Common myeloid progenitor, CD34-positive (primary cell): ENCODE results near the gene PHF21A.

Experiments
- CTCF ChIA-PET: fragments of 350-600 bp; sonication (Branson Sonifier 250); formaldehyde crosslinking; loops from one replicate; lab custom pipeline; 2021; ENCODE audit warnings: antibody characterized with exemption; lab: Charles Lee
- POLR2A ChIA-PET: fragments of 350-600 bp; sonication (Branson Sonifier 250); formaldehyde crosslinking; loops from one replicate; lab custom pipeline; 2021; ENCODE audit warnings: antibody characterized with exemption; lab: Charles Lee
- DNase-seq, 3 donors: peaks; one replicate each; pipeline versions ENCODE4 v3.0.0 to v3.0.0-alpha.2; 2013
- H3K27ac ChIP-seq, 2 experiments: 1 replicate in 1 of 2; 2 replicates in 1 of 2; pipeline ENCODE4 v1.7.0; 2013; ENCODE audit warnings: inconsistent platforms in 2 of 2, low read length in 2 of 2, mild to moderate bottlenecking in 2 of 2, low read depth in 1 of 2, moderate library complexity in 1 of 2; ENCODE audit not compliant: severe bottlenecking in 2 of 2, insufficient read depth in 1 of 2, poor library complexity in 1 of 2
- H3K27me3 ChIP-seq, 5 experiments: replicated peaks in 2 of 5; 1 replicate in 3 of 5; 2 replicates in 2 of 5; pipeline versions ENCODE4 v1.6.1 to v1.7.0; 2013; ENCODE audit warnings: low read length in 4 of 5, mild to moderate bottlenecking in 2 of 5, moderate library complexity in 2 of 5, inconsistent platforms in 1 of 5; ENCODE audit not compliant: insufficient read depth in 5 of 5, control insufficient read depth in 4 of 5
- H3K36me3 ChIP-seq, 4 experiments: 1 replicate in 2 of 4; 2 replicates in 2 of 4; pipeline versions ENCODE4 v1.6.1 to v1.7.0; 2013; ENCODE audit warnings: low read length in 3 of 4, control low read depth in 1 of 4, mild to moderate bottlenecking in 1 of 4; ENCODE audit not compliant: control insufficient read depth in 4 of 4, insufficient read depth in 4 of 4
- H3K4me1 ChIP-seq, 4 experiments: 1 replicate in 3 of 4; 2 replicates in 1 of 4; pipeline versions ENCODE4 v1.6.1 to v1.7.1; 2013; ENCODE audit warnings: low read length in 3 of 4, mild to moderate bottlenecking in 3 of 4, control low read depth in 1 of 4, inconsistent platforms in 1 of 4, moderate library complexity in 1 of 4; ENCODE audit not compliant: control insufficient read depth in 4 of 4, insufficient read depth in 4 of 4; ENCODE audit errors: control extremely low read depth in 1 of 4
- H3K4me3 ChIP-seq, 7 experiments: 1 replicate in 4 of 7; 2 replicates in 3 of 7; pipeline versions ENCODE4 v1.5.1 to v1.7.0; 2013; ENCODE audit warnings: mild to moderate bottlenecking in 7 of 7, low read length in 6 of 7, moderate library complexity in 6 of 7, inconsistent platforms in 2 of 7, low read depth in 2 of 7, control low read depth in 1 of 7; ENCODE audit not compliant: insufficient read depth in 4 of 7, control insufficient read depth in 1 of 7; ENCODE audit errors: extremely low read depth in 1 of 7
- H3K9me3 ChIP-seq, 5 experiments: 1 replicate in 4 of 5; 2 replicates in 1 of 5; pipeline versions ENCODE4 v1.6.1 to v1.7.1; 2013; ENCODE audit warnings: low read length in 4 of 5, mild to moderate bottlenecking in 2 of 5, inconsistent platforms in 1 of 5, low read depth in 1 of 5, moderate library complexity in 1 of 5; ENCODE audit not compliant: control insufficient read depth in 4 of 5, insufficient read depth in 2 of 5; ENCODE audit errors: control extremely low read depth in 1 of 5
- WGBS: methylation state at CpG from one replicate; pipeline ENCODE4 v1.1.5; 2013; ENCODE audit not compliant: insufficient coverage; 5-methylcytosine and 5-hydroxymethylcytosine counted together

The PHF21A gene

GRCh38 chr11:45921561-45922424 is 199.5 kb downstream of the PHF21A start:
- Histone ChIP-seq H3K4me1 (peaks cover 3 to 53% (median 44%) of the 10 kb centered on the region in 4 experiments), H3K27me3 (peaks cover 0 to 38% (median 9%) of the 10 kb centered on the region in 5 experiments)

DNA sequence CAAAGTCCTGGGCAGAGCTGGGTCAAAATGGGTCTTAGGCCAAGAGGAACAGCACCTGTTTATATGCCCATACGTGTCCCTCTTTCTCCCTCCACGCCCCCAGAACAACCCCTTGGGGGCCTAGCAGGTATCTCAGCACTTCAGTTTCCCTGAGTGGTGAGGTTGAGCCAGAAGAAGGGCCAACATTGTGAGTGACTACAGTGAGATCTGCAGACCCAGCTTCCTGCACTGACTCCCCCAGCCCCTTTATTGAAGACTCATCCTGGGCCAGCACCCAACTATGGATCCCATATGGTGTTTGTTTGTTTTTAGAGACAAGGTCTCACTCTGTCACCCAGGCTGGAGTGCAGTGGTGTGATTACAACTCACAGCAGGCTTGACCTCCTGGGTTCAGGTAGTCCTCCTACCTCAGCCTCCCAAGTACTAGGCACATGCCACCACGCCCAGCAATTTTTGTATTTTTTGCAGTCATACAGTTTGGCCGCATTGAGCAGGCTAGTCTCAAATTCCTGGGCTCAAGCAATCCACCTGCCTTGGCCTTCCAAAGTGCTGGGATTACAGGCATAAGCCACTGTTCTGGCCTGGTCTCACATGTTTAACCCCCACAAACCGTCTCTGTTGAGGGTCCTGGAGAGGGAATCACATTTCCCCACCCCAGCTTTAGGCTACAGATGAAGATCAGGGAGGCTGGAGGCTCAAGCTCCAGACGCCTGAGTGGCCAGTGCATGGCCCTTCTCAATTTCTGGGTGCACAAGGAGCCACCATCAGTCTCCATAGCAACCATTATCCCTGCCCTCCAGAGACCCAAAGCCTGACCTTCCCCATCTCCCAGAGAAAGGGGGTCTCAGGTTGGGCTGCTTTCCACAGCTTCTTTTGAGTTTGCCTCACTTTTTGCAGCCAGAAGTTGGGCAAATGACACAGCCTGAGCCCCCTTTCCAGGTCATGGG is 200.4 kb downstream of the PHF21A start:
- peaks cover 0 to 38% (median 9%) of the 10 kb centered on the region in 5 experiments for H3K27me3 ChIP-seq
- H3K4me1 ChIP-seq, result peaks cover 4 to 57% (median 47%) of the 10 kb centered on the region in 4 experiments
- H3K4me3 ChIP-seq, result no peak overlapping the region
- ChIA-PET CTCF (interaction anchor here (1.0 kb wide), 1 partner anchor 49 kb away, joined by 3 read pairs; no protein-coding TSS in a partner anchor), POLR2A (no interaction called here)
- DNase-seq, result no peak
- WGBS, result 100% methylated on average over 4 of the region's 6 CpGs
- no peaks in the 10 kb centered on the region for H3K9me3 ChIP-seq
- H3K36me3 ChIP-seq, result peaks cover 0 to 7% (median 0%) of the 10 kb centered on the region in 4 experiments
- H3K27ac ChIP-seq, result no peak overlapping the region

More at GRCh38 chr11:45921561-45922424, 199.5 kb downstream of the PHF21A start:
- POLR2A ChIA-PET, result no interaction called here
- peak overlapping the region in 3 of 7 experiments; percentile 42 to 59 (median 57) for H3K4me3 ChIP-seq
- no peak for DNase-seq
- H3K36me3 ChIP-seq, result no peaks in the 10 kb centered on the region
- H3K9me3 ChIP-seq, result no peaks in the 10 kb centered on the region
- WGBS, result 63% methylated on average over 30 of the region's 54 CpGs
- CTCF ChIA-PET, result interaction anchor here (1.3 kb wide), 1 partner anchor 15 kb away, joined by 4 read pairs; no protein-coding TSS in a partner anchor
- H3K27ac ChIP-seq, result no peak overlapping the region

DNA sequence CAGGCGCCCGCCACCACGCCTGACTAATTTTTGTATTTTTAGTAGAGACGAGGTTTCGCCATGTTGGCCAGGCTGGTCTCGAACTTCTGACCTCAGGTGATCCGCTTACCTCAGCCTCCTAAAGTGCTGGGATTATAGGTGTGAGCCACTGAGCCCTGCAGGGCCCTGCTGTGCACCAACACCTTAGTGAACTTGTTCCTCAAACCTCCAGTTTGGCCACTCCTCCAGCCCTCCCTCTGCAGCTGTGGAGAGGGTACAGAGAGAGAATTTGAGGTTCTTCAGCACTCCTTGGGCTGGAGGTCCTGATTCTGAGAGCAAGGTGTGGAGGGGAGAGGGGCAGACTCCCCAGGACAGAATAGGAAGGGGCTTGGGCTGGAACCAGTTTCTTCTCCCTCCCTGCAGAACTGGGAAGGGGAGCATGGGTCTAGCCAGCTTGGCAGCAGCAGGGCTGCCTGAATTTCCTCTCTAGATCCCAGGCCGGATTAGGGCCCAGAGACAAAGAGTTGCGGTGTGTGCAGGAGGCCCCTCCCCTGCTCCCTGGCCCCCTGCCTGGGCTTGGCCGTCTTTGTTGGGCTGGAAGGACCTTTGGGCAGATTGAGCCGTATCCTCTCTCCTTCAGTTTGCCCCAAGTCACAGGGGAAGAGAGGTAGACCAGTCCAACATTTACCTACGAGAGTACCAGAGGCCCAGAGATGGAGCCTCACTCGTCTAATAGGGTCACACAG is 201.3 kb downstream of the PHF21A start:
- peaks cover 4 to 57% (median 47%) of the 10 kb centered on the region in 4 experiments for H3K4me1 ChIP-seq
- no peaks in the 10 kb centered on the region for H3K9me3 ChIP-seq
- DNase-seq, result peak in 2 of 3 donors; percentile 31 to 41
- H3K36me3 ChIP-seq, result peaks cover 0 to 15% (median 5%) of the 10 kb centered on the region in 4 experiments
- no peak overlapping the region for H3K27ac ChIP-seq
- ChIA-PET POLR2A (no interaction called here), CTCF (interaction anchor here (0.6 to 1.0 kb wide), 2 partner anchors 48 to 641 kb away, joined by 3 read pairs; no protein-coding TSS in a partner anchor)
- no peak overlapping the region for H3K4me3 ChIP-seq
- 70% methylated on average over 12 of the region's 13 CpGs for WGBS
- peaks cover 0 to 38% (median 9%) of the 10 kb centered on the region in 5 experiments for H3K27me3 ChIP-seq

- POLR2A ChIA-PET, result interaction anchor here (2.3 kb wide), 1 partner anchor 20 kb away, joined by 6 read pairs; no protein-coding TSS in a partner anchor
- H3K4me3 ChIP-seq, result peak overlapping the region; percentile 50 to 98 (median 93)
- H3K9me3 ChIP-seq, result no peaks in the 10 kb centered on the region
- peaks cover 4 to 57% (median 47%) of the 10 kb centered on the region in 4 experiments for H3K4me1 ChIP-seq
- DNase-seq, result peak in 1 of 3 donors; percentile 40
- WGBS, result 44% methylated on average over 4 of the region's 7 CpGs
- H3K27ac ChIP-seq, result no peak overlapping the region
- peaks cover 0 to 30% (median 6%) of the 10 kb centered on the region in 5 experiments for H3K27me3 ChIP-seq
- peaks cover 0 to 23% (median 11%) of the 10 kb centered on the region in 4 experiments for H3K36me3 ChIP-seq
- CTCF ChIA-PET, result interaction anchor here (1.3 kb wide), 1 partner anchor 46 kb away, joined by 5 read pairs; no protein-coding TSS in a partner anchor
These were observed 202.1 kb downstream of the PHF21A start for GRCh38 chr11:45918962-45919675.

DNA sequence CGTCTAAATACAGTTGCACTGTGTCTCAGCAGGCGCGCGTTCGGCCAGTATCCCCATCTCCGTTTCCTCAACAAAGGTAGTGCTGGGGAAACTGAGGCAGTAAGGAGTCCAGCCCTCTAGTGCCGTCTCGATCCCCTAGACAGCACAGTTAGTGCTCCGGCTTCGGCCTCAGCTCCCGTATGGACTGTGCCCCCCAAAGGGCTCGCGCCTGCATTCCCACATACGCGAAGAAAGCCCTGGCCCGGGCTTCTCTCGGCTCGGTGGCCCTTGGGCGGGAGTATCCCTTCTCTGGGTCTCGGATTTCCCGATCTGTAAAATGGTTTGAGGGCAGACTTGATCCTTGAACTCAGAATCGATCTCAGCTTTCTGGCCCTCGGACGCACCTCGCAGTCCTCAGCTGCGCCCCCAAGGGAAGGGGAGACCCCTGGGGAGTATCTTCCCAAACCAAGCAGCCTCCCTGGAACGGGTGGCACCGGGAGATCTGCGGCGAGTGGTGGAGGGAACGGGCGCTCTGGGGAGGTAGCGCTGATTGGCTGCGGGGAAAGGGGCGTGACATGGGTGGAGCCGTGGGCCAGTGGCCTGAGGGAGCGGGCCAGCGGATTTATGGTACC is 202.8 kb downstream of the PHF21A start:
- H3K4me3 ChIP-seq, result peak overlapping the region; percentile 50 to 98 (median 93)
- H3K9me3 ChIP-seq, result no peaks in the 10 kb centered on the region
- POLR2A ChIA-PET, result interaction anchor here (2.3 kb wide), 1 partner anchor 20 kb away, joined by 6 read pairs; no protein-coding TSS in a partner anchor
- CTCF ChIA-PET, result interaction anchor here (0.8 to 1.3 kb wide), 3 partner anchors 8 to 47 kb away, joined by 3 to 5 read pairs (median 3); no protein-coding TSS in a partner anchor
- peak overlapping the region in 1 of 2 experiments; percentile 95 for H3K27ac ChIP-seq
- peak; percentile 40 to 43 (median 41) for DNase-seq
- H3K36me3 ChIP-seq, result peaks cover 0 to 29% (median 15%) of the 10 kb centered on the region in 4 experiments
- H3K4me1 ChIP-seq, result peaks cover 4 to 56% (median 46%) of the 10 kb centered on the region in 4 experiments
- peaks cover 0 to 26% (median 6%) of the 10 kb centered on the region in 5 experiments for H3K27me3 ChIP-seq
- 0% methylated on average over 25 of the region's 38 CpGs for WGBS
